ENCODE measurements around the gene MUL1. TPM values are rescaled to one million over a fixed set of nuclear protein-coding genes. Genes with fewer than 3 reads are reported as not detected.

MUL1 gene
- total RNA-seq, 1 donor from 2014 or later, result 19.9 TPM

GRCh38 chr1:20480951-20481617 lies 26.9 kb downstream of the MUL1 start:
- no peaks in the 10 kb centered on the region for H3K27me3 ChIP-seq
- peaks cover 40% of the 10 kb centered on the region for H3K4me1 ChIP-seq
- intact Hi-C loops (cut with DNase I), result no loop called here
- no peak overlapping the region for H3K27ac ChIP-seq
- H3K4me3 ChIP-seq, result no peak overlapping the region
- no peak for DNase-seq (ENCODE audit: extremely low spot score in 2 of 2)
- no peak for TF ChIP-seq CTCF (IDR thresholded peaks at IDR 0.05)
- no peak for TF ChIP-seq POLR2AphosphoS5 (IDR thresholded peaks at IDR 0.05; ENCODE audit: insufficient read depth in 1 of 2, low read depth in 1 of 2)
- TF ChIP-seq POLR2A (IDR thresholded peaks at IDR 0.05), result no peak
- H3K9me3 ChIP-seq, result no peaks in the 10 kb centered on the region
- H3K36me3 ChIP-seq, result no peaks in the 10 kb centered on the region

- H3K4me3 ChIP-seq, result no peak overlapping the region
- H3K27ac ChIP-seq, result no peak overlapping the region
- TF ChIP-seq CTCF (IDR thresholded peaks at IDR 0.05) (no peak), POLR2AphosphoS5 (IDR thresholded peaks at IDR 0.05; ENCODE audit: insufficient read depth in 1 of 2, low read depth in 1 of 2) (no peak), POLR2A (IDR thresholded peaks at IDR 0.05) (no peak)
- peaks cover 41% of the 10 kb centered on the region for H3K4me1 ChIP-seq
- H3K9me3 ChIP-seq, result no peaks in the 10 kb centered on the region
- no peaks in the 10 kb centered on the region for H3K36me3 ChIP-seq
- DNase-seq (ENCODE audit: extremely low spot score in 2 of 2), result no peak
- intact Hi-C loops (cut with DNase I), result no loop called here
- no peaks in the 10 kb centered on the region for H3K27me3 ChIP-seq
Observed at GRCh38 chr1:20480243-20480944, 27.6 kb downstream of the MUL1 start.

- DNase-seq (ENCODE audit: extremely low spot score in 2 of 2), result no peak
- no peaks in the 10 kb centered on the region for H3K27me3 ChIP-seq
- H3K36me3 ChIP-seq, result no peaks in the 10 kb centered on the region
- H3K4me1 ChIP-seq, result peaks cover 38% of the 10 kb centered on the region
- H3K9me3 ChIP-seq, result no peaks in the 10 kb centered on the region
- no peak overlapping the region for H3K27ac ChIP-seq
- TF ChIP-seq CTCF (IDR thresholded peaks at IDR 0.05) (no peak), POLR2AphosphoS5 (IDR thresholded peaks at IDR 0.05; ENCODE audit: insufficient read depth in 1 of 2, low read depth in 1 of 2) (no peak), POLR2A (IDR thresholded peaks at IDR 0.05) (no peak)
- no peak overlapping the region for H3K4me3 ChIP-seq
- intact Hi-C loops (cut with DNase I), result no loop called here
Observed at GRCh38 chr1:20479840-20480239, 28.1 kb downstream of the MUL1 start.

- Histone ChIP-seq H3K27me3 (no peaks in the 10 kb centered on the region), H3K36me3 (no peaks in the 10 kb centered on the region), H3K4me1 (peaks cover 21% of the 10 kb centered on the region), H3K4me3 (no peak overlapping the region), H3K9me3 (no peaks in the 10 kb centered on the region), H3K27ac (no peak overlapping the region)
- no peak for DNase-seq (ENCODE audit: extremely low spot score in 2 of 2)
- TF ChIP-seq CTCF (IDR thresholded peaks at IDR 0.05) (no peak), POLR2A (IDR thresholded peaks at IDR 0.05) (no peak), POLR2AphosphoS5 (IDR thresholded peaks at IDR 0.05; ENCODE audit: insufficient read depth in 1 of 2, low read depth in 1 of 2) (no peak)
- intact Hi-C loops (cut with DNase I), result no loop called here
Observed at GRCh38 chr1:20478057-20478635, 29.8 kb downstream of the MUL1 start.
